Body of pancreas (tissue), 4 donors: Measurements from ENCODE around the gene TEX30. TPM values are rescaled to one million over a fixed set of nuclear protein-coding genes. Genes with fewer than 3 reads are reported as not detected.

Source experiments
- ATAC-seq: fragments of 150-250 bp; one replicate; pipeline ENCODE4 v1.9.1; 2016
- DNase-seq, 4 donors: peaks; one replicate each; pipeline ENCODE4 v3.0.0-alpha.2; 2019
- H3K27ac ChIP-seq, 4 donors: fragments of 200-600 bp; sonication (generic); 1 replicate in 3 of 4; 2 replicates in 1 of 4; pipeline versions ENCODE4 v1.5.1 to v1.6.1; 2016 to 2019; ENCODE audit warnings: mild to moderate bottlenecking in 1 of 4, mixed read lengths in 1 of 4, moderate library complexity in 1 of 4
- H3K27me3 ChIP-seq, 2 donors: fragments of 200-600 bp; sonication (generic); one replicate each; pipeline ENCODE4 v1.6.0; 2016; ENCODE audit warnings: mild to moderate bottlenecking in 1 of 2
- H3K36me3 ChIP-seq, 2 donors: fragments of 200-600 bp; sonication (generic); replicated peaks in 1 of 2; 2 replicates each; pipeline ENCODE4 v1.5.1; 2016; ENCODE audit warnings: low read depth in 2 of 2; ENCODE audit not compliant: insufficient read depth in 1 of 2
- H3K4me1 ChIP-seq: fragments of 200-600 bp; sonication (generic); one replicate; pipeline ENCODE4 v1.6.0; 2016
- H3K4me3 ChIP-seq, 2 donors: fragments of 200-600 bp; sonication (generic); 1 replicate in 1 of 2; 2 replicates in 1 of 2; pipeline ENCODE4 v1.5.1; 2016 to 2019
- H3K9me3 ChIP-seq, 3 donors: fragments of 200-600 bp; sonication (generic); 1 replicate in 2 of 3; 2 replicates in 1 of 3; pipeline ENCODE4 v1.5.1; 2016
- CTCF ChIP-seq, 7 experiments: fragments of 450-650 bp in 4 of 7; fragments of 200-600 bp in 3 of 7; sonication (generic) in 3 of 7; IDR thresholded peaks; one replicate each; pipeline ENCODE4 v1.5.1; 2016 to 2019; ENCODE audit warnings: antibody characterized with exemption in 7 of 7
- POLR2A ChIP-seq, 3 donors: fragments of 450-650 bp; IDR thresholded peaks; one replicate each; pipeline ENCODE4 v1.6.1; 2016; ENCODE audit warnings: antibody characterized with exemption in 3 of 3, mild to moderate bottlenecking in 2 of 3
- WGBS, 2 donors: methylation state at CpG; one replicate each; pipeline ENCODE4 v1.1.5; 2017; 5-methylcytosine and 5-hydroxymethylcytosine counted together
- intact Hi-C: fragments of 100-400 bp; cut with DNase I; formaldehyde crosslinking; loops from one replicate; pipeline ENCODE4 v1.15.1; 2023
- total RNA-seq, 2 donors: library from RNA; depleted of rRNA; stranded (reverse); fragments of >200 nt; gene quantifications; one replicate each; pipeline ENCODE4 v1.1.0, GENCODE V29; 2016

TEX30 gene
- total RNA-seq, 2 donors from 2014 or later, result 3.6 to 4.2 TPM

- Histone ChIP-seq H3K36me3 (no peaks in the 10 kb centered on the region), H3K27ac (no peak overlapping the region), H3K4me3 (no peak overlapping the region), H3K27me3 (no peaks in the 10 kb centered on the region), H3K9me3 (no peaks in the 10 kb centered on the region), H3K4me1 (no peaks in the 10 kb centered on the region)
- WGBS, 2 donors, result 57 to 77% methylated on average over 5 of the region's 5 CpGs
- TF ChIP-seq POLR2A (IDR thresholded peaks at IDR 0.05) (no peak), CTCF (IDR thresholded peaks at IDR 0.05) (no peak)
- intact Hi-C loops, result no loop called here
- DNase-seq, result no peak
- ATAC-seq, result no peak
Measured at GRCh38 chr13:102779436-102780159, 6.0 kb upstream of the TEX30 start.

GRCh38 chr13:102777736-102778135 is 4.2 kb upstream of the TEX30 start:
- ATAC-seq, result no peak
- TF ChIP-seq POLR2A (IDR thresholded peaks at IDR 0.05) (no peak), CTCF (IDR thresholded peaks at IDR 0.05) (no peak)
- no peak overlapping the region for H3K27ac ChIP-seq
- peaks cover 8% of the 10 kb centered on the region for H3K4me1 ChIP-seq
- intact Hi-C loops, result no loop called here
- no peaks in the 10 kb centered on the region for H3K27me3 ChIP-seq
- DNase-seq, result no peak
- H3K36me3 ChIP-seq, result no peaks in the 10 kb centered on the region
- no peaks in the 10 kb centered on the region for H3K9me3 ChIP-seq
- 74 to 79% methylated on average over 3 of the region's 3 CpGs for WGBS, 2 donors
- H3K4me3 ChIP-seq, result no peak overlapping the region

- intact Hi-C loops, result no loop called here
- Histone ChIP-seq H3K9me3 (no peaks in the 10 kb centered on the region), H3K36me3 (no peaks in the 10 kb centered on the region), H3K27me3 (no peaks in the 10 kb centered on the region), H3K4me3 (no peak overlapping the region), H3K4me1 (peaks cover 11% of the 10 kb centered on the region), H3K27ac (no peak overlapping the region)
- no peak for DNase-seq
- TF ChIP-seq CTCF (IDR thresholded peaks at IDR 0.05), result no peak
- no peak for TF ChIP-seq POLR2A (IDR thresholded peaks at IDR 0.05)
- ATAC-seq, result no peak
- WGBS, 2 donors, result 82 to 85% methylated on average over 2 of the region's 2 CpGs
Measured at GRCh38 chr13:102776271-102776670, 2.7 kb upstream of the TEX30 start.

- DNase-seq (no peak), ATAC-seq (no peak)
- WGBS, 2 donors, result 74 to 83% methylated on average over 14 of the region's 14 CpGs
- Histone ChIP-seq H3K27me3 (no peaks in the 10 kb centered on the region), H3K36me3 (no peaks in the 10 kb centered on the region), H3K27ac (peak overlapping the region in 1 of 4 donors; percentile 87), H3K4me3 (no peak overlapping the region), H3K4me1 (peaks cover 11% of the 10 kb centered on the region), H3K9me3 (no peaks in the 10 kb centered on the region)
- intact Hi-C loops, result no loop called here
- TF ChIP-seq POLR2A (IDR thresholded peaks at IDR 0.05) (no peak), CTCF (IDR thresholded peaks at IDR 0.05) (no peak)
Measured at GRCh38 chr13:102774591-102775520, 1.3 kb upstream of the TEX30 start.
